ENCODE measurements around the gene WDR26.
"Not testable (repeated sequence)": the region's sequence is repeated elsewhere in the genome, so short reads cannot be mapped to it uniquely, and the experiment has no call there.

Gene WDR26

DNA sequence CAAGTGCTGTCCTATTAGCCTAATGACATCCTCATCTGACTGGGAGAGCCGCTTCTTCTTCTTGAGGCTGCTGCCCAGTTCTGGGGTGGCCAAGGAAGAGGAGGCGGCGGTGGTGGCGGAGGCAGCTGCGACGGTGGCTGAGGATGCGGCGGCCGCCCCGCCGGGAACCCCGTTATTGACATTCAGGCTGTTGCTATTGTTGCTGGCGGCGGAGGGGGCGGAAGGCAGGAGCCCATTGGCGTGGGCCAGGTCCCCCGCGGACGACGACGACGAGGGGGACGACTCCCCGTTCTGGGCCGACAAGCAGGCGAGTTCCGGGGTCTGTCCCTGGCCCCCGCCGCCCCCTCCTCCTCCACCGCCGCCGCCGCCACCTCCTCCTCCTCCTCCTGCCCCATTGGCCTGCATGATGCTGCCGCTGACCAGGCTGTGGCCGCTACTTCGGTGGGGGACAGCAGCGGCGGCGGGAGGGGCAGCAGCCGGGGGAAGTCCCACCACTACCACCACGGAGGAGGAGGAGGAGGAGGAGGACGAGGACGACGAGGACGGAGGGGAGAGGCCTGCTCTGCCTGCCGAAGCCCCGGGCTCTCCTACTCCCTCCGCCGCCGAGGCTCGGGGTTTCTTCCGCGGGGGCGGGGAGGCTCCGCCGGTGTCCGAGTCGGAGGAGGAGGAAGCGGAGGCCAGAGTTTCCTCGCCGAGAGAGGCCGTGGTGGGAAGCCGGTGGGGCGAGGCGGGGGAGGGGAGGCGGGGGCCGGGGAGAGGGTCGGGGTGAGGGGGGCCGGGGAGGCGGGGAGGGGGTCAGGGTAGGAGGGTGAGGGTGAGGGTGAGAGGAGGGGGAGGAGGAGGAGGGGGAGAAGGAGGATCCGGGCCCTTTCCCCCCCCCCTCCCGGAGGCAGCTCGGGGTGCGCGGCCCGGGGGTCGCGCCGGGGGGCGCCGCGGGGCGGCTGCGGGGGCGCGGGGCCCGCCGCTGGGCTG lies 610 bp downstream of the WDR26 start:
- DNase-seq: peak; percentile 67

DNA sequence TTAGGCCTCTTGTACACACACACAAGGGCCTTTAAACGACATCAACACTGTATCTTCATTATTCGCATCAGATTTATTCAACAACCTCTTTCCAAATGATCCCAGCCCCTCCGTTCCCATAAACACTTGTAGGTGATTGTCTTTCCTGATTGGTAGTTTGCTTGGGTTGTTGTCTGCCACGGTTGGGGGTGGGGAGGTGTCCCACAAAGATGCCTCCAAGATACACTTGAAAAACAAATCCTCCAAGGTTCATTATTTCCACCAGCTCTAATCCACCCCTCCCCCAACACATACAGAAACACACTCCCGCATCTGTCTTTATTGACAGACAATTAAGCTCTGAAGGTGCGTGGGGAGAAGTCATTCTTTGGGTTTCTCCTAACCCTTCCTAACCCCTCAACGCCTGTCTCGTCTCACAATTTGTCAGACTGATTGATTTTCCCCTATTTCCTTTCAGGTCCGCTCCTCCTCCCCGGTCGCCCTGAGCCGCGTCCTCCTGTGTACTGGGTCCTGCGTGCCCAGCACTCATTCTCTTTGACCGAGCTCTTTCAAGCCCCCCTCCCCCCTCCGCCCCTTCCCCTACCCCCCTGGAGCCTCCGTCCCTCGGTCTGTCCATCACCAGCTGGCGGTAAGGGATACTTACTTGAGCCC lies 1.4 kb downstream of the WDR26 start:
- DNase-seq: peak; percentile 49

DNA sequence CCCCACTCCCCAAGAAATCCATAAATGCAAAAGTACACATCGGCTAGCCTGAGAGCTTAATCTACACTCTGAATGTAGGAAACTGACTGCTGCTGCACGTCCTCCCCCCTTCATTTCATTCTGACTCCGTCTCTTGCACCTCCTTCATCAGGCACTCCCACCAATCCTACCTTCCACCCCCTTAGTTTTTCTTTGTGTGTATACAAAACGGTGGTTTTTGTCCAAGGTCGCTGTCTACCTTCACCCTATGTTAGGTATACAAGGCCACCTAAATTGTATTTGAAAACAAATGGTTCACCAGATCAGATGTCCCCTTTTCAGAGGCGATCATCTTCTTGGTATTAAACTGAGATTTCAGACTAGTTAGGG lies 1.9 kb downstream of the WDR26 start:
- peak; percentile 23 for DNase-seq

DNA sequence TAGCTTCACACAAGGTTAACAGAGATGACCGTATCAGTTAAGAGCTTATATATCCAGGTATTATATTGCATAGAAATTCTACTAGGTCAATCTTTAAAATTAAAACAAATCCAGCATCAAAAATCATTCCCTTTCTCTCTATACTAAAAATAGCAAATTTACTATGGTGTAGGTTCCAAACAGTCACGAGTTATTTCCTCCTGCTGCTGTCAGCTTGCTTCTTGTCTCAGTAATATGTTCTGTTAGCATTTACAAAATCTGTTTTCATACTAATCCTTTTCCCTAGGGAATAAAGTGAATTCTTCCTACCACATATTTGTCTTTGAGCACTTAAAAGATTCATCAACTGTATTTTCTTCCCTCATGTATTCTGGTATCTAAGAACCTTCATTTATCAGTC lies 2.5 kb downstream of the WDR26 start:
- no peak for DNase-seq

DNA sequence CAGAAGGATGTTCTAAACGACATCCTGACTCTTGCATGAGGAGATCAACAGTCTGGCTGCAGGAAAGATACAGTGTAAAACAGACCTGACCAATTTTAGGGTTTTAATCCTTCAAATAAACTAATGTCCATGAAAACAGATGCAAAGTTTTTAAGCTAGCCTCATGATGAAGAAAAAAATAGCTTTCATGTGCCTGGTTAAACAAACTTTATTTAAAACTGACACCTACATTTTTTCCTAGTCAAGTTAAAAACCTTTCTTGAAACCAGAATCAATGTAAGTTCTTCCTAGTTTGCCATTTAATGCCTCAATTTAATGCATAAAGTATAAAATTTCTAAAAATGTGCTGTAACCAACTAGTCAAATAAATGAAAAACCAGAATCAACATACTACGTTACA lies 2.9 kb downstream of the WDR26 start:
- DNase-seq: no peak

DNA sequence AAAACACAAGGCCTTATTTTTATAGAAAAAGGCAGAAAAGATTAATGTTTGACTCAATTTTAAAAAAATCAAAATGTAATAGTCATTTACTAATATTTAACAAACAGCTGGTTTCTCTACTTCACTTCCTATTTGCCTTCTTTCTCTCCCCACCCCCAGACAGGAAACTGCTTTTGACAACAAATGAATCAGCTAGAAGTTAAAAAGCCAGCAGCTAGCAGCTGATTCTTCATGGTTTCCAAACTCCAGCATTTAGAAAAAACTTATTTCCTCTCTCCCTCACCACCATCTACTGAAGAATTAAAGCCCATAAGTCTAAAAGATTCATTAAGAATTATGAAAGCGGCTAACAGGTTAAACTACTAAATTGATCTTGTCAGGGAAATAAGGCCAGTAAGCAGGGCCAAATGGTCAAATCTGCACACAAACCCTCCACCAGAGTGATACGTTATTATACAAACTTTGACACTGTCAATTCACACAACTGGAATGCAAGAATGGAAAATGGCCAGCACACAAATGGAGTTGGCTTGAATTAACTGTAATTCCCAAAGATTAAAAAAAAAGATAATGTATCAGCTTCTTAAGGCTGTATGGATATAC lies 4.0 kb downstream of the WDR26 start:
- DNase-seq: peak; percentile 70

DNA sequence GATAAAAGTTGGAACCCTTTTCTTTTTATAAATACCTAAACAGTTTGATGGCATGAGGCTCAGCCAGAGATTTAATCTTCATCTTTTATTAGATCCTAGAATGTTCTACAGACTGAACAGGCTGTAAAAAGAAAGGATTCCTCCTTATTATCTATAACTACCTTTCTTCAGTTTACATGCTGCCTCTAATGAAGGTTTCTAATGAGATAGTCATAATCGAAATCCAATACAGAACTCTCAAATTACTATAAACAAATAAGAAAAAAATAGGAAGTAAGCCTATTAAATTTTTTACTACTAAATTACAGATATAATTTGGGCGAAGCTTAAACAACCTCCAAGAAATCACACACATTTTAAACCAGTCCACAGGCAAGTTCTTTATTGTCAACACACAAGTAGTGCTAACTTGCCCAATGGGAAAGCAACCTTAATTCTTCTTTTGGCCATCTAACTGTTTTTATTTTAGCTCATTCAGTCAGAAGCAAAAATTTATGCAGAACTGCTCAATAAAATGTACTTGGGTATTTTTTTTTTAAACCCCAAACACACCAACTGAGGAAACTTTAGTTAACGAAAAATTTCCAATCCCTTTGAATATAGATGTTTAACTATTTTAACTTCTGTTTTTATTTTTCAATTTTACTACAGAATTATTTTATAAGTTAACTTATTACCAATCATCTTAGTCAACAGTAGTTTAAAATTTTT lies 4.8 kb downstream of the WDR26 start:
- DNase-seq: no peak

DNA sequence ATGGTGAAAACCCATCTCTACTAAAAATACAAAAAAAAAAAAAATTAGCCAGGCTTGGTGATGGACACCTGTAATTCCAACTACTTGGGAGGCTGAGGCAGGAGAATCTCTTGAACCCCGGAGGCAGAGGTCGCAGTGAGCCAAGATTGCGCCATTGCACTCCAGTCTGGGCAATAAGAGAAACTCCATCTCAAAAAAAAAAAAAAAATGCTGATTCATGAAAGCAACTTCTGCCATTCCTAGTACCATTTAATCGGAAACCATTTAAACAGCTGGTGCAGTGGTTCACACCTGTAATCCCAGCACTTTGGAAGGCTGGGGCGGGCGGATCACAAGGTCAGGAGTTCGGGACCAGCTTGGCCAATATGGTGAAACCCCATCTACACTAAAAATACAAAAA lies 5.9 kb downstream of the WDR26 start:
- DNase-seq: not testable (repeated sequence)

DNA sequence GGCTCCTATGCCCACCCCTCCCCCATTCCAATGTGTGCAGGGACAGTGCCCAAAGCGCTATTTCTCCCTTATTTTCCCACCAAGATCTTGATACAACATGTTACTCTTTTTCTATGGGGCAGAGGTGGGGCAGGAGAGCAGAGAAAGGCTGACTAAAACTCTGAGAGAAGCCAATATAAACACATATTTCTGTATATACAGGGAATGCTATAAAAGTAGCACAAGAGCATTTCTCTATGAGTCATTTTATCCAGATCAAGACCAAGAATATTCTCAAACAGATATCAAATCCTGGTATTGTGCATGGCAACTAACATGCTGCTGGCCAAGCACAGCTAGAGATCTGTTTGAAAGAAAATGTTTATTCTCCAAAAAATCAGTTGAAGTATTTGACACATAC lies 7.3 kb downstream of the WDR26 start:
- no peak for DNase-seq

DNA sequence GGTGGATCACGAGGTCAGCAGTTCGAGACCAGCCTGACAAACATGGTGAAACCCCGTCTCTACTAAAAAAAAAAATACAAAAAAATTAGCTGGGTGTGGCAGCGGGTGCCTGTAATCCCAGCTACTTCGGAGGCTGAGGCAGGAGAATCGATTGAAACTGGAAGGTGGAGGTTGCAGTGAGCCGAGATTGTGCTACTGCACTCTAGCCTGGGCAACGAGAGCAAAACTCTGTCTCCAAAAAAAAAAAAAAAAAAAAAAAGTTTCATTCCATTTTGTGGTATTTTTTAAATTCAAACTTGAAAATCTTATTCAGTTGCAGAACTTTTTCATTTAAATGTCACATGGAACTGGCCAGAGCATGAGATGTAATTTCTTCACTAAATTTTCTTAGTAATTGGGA lies 7.7 kb downstream of the WDR26 start:
- not testable (repeated sequence) for DNase-seq

DNA sequence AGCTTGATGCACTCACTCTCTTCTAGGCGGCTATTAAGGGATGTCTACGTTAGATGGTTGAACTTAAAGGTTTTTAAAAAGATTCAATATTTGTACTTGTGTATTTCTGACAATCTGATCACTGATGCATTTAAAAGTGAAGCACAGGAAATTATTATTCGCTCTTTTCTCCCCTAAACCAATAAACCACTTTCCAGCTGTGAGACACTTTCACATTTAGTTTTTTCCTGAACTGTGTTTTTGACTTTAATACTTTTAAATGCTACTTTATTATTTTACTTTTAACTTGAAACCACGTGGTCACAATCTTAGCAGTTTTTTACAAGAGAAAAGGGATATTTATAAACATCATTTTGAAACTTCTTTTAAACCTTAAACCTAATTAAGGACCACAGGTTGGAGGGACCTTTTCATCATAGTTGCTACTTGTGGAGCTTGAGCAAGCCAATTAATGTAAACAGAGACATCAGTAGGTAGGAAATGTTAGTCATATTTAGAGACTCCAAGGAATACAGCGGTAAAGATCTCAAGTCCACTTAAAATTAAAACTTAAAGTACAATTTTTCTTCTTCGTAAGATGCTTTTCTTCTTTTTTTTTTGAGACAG lies 9.2 kb downstream of the WDR26 start:
- no peak for DNase-seq

DNA sequence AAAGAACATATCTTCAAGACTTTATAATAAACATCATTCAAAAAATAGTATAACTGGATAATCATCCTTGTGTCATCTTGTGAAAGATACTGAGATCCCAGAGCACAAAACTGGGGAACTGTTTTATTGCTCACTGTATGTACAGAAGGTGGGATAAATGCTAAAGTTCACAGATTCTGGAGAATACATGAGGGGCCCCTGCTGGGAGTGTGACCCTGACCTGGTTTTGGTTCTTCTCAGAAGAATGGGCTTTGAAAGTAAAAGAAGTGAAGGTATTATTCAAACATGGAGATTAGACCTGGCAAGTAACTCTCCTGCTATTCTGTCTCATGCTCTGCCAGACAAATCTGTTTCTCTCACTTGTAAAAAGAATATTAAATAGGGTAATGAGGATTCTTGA lies 14.5 kb downstream of the WDR26 start:
- DNase-seq: no peak

DNA sequence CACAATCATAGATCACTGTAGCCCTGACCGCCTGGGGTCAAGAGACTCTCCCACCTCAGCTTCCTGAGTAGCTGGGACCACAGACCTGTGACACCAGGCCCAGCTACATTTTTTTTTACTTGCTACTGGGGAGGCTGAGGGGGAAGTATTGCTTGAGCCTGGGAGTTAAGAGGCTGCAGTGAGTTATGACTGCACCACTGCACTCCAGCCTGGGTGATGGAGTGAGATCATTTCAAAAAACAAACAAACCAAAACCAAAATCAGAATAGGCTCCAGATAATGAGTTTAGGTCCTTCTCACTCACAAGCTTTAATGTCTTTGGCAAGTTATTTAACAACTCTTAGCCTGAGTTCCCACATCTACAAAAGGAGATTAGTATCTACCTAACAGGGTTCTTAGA lies 22.8 kb downstream of the WDR26 start:
- no peak for DNase-seq

DNA sequence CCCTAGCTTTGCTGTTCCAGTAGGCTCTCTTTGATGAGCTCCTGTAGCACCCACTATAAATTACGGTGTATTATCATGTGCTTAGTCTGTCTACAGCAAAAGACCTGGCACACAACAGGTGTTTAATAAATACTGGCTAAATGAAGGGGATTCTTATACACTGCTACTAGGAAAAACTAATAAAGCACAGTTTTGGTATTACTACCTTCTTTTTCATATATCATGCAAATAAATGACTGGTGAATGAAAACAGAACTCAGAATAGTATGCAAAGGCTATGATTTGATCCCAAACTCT lies 26.4 kb downstream of the WDR26 start:
- no peak for DNase-seq

DNA sequence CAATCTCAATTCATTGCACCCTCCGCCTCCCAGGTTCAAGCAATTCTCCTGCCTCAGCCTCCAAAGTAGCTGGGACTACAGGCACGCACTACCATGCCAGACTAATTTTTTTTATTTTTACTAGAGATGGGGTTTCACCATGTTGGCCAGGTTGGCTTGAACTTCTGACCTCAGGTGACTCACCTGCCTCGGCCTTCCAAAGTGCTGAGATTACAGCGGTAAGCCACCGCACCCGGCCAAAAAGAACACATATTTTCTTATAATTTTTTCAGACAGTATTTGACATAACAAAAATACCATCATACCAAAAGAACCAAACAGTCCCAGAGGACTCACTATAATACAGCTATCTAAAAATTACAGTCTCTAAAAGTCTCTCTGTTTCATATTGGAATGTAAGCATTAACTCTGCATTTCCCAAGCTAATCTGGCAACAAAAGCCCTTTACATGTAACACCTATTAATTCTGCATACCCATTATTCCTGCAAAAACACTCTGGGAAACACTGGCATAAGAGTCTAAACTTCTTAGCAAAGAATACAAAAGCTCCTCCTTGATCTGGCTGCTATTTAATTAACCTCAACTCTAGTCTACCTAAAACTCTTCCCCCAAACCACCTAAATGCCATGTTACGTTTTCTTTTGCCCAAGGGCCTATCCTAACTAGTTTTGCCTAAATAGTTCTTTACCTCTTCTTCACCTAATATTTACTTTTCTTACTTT lies 26.9 kb downstream of the WDR26 start:
- no peak for DNase-seq

DNA sequence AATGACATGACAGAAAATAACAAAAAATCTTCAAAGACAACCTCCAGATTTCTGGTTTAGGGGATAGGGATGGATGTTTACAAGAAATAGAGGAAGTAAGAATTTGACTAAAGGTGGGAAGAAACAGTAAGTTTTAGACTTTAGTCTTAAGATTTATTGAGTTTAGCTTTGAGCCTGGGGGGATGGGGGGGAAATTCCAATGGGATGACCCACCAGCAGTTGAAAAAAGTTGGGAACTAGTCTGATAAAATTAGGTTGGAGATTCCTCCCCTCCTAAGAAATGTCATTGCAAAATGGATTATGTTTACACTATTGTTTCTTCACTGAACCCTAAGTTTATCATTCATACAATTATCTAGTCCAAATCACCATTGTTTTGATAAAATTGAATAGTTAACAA lies 28.4 kb downstream of the WDR26 start:
- no peak for DNase-seq

DNA sequence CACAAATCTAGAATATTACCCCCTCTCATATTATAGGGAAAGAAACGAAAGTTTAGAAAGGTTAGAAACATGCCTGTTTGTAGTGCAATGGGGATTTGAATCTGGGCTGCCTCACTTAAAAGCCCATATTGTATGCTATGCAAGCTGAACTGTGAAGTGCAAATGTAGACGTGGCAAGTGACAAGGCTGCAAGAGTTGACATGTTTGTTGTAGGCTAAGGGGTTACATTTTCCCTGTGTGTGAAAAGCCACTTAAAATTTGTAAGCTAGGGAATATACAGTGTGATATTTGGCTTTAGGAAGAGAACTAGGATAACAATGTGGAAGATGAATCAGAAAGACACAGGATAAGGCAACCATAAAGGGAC lies 29.0 kb downstream of the WDR26 start:
- no peak for DNase-seq

DNA sequence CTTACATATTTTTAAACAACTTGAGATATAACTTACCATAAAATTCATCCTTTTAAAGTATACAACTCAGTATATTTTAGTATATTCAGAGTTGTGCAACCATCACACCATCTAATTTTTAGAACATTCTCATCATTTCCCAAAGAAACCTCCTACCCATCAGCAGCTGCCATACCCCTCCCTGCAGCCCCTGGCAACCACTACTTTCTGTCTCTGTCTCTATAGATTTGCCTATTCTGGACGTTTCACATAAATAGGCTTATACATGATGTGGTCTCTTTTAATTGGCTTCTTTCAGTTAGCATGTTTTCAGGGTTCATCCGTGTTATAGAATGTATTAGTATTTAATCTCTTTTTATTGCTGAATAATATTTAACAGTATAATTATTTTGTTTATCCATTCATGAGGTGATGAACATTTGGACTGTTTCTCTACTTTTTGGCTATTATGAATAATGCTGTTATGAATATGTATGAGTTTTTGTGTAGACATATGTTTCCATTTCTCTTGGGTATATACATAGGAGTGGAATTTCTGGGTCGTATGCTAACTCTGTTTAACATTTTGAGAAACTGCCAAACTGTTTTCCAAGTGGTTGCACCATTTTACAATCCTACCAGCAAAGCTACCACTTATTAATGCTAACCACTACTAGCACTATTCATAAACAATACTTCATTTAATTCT lies 29.5 kb downstream of the WDR26 start:
- no peak for DNase-seq

DNA sequence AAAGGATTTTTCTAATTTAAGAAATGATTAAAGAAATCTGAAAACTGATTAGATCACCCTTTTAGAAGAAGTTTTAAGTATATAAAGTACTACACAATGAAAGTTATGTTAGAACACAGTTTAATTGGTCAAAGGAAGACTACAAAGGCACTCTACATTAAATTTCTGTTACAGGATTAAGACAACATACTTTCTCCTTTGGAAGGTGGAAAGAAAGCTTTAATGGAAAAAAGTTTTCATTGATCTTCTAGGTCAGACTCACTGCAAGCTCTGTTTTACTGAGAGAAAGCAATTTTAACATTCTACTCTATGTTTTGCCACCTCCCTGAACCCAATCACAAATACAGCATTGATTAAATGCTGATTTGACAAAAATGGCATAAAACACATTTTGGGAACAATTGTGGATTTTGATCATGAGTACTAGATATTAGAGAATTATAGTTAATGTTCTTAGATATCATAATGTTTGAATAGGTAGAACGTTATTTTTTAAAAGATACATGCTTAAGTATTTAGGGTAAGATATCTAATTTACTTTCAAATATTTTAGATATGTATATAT lies 32.0 kb downstream of the WDR26 start:
- DNase-seq: no peak

DNA sequence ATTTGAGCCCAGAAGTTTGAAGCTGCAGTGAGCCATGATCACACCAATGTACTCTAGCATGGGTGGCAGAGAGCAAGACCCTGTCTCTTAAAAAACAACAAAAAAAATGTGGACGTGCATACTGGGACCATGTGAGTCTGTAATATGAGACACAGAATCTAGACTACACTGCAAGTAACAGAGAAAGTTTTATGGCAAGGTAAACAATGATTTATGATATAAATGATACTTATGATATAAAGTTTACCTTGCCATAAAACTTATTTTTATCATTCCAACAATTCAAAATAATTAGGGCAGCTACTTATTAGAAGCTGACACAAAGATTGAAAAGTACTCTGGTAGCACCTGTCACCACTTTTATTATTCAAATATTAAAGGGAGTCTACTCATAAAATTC lies 34.7 kb downstream of the WDR26 start:
- DNase-seq: no peak

DNA sequence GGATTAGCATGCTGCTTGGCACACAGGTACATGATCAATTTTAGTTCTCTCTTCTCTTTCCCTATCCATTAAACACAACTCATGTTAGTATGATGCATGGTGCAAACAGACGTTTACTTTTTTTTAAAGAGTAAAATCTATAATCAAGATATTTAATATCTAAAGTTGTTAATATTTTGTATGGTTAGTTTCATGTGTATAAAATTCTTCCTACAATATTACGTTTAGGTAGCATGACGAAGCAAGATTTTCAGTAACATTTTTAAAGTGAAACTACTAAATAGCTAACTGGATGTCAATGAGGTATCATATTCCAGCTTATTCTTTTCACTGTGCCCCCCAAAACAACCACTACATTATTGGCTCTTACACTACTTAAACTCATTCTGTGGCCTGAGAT lies 41.3 kb downstream of the WDR26 start:
- no peak for DNase-seq

Data from CD4-positive, alpha-beta T cell treated with Interleukin-10 for 1 hour (primary cell).